Kidney (tissue), 14 donors: ENCODE data around the gene CD226. TPM values are rescaled to one million over a fixed set of nuclear protein-coding genes. Genes with fewer than 3 reads are reported as not detected.

Experiments used
- DNase-seq, 5 donors: peaks; one replicate each; pipeline ENCODE4 v3.0.0-alpha.2; 2013 to 2020
- FAIRE-seq: peaks from 2 replicates; lab custom pipeline; 2012; peaks lifted over from hg19 to GRCh38; lab: Jason Lieb, UNC
- H3K27ac ChIP-seq, 2 donors: one replicate each; pipeline ENCODE4 v1.7.0; 2013; ENCODE audit warnings: low read depth in 2 of 2, low read length in 2 of 2, inconsistent platforms in 1 of 2
- H3K27me3 ChIP-seq: one replicate; pipeline ENCODE4 v1.7.1; 2013; ENCODE audit warnings: low read length, inconsistent platforms; ENCODE audit not compliant: control insufficient read depth, insufficient read depth
- H3K36me3 ChIP-seq, 3 donors: one replicate each; pipeline versions ENCODE4 v1.7.0 to v1.7.1; 2013; ENCODE audit warnings: low read length in 3 of 3, control low read depth in 1 of 3, inconsistent platforms in 1 of 3; ENCODE audit not compliant: insufficient read depth in 3 of 3, control insufficient read depth in 2 of 3
- H3K4me1 ChIP-seq, 3 donors: one replicate each; pipeline versions ENCODE4 v1.7.0 to v1.7.1; 2013; ENCODE audit warnings: low read length in 3 of 3, inconsistent platforms in 1 of 3, low read depth in 1 of 3; ENCODE audit not compliant: control insufficient read depth in 2 of 3, insufficient read depth in 2 of 3
- H3K4me3 ChIP-seq, 3 donors: one replicate each; pipeline versions ENCODE4 v1.7.0 to v1.8.1; 2013; ENCODE audit warnings: low read length in 3 of 3, control low read depth in 1 of 3, inconsistent platforms in 1 of 3
- H3K9ac ChIP-seq, 3 donors: one replicate each; pipeline versions ENCODE4 v1.7.0 to v1.7.1; 2013; ENCODE audit warnings: low read length in 3 of 3, control low read depth in 1 of 3, inconsistent platforms in 1 of 3
- H3K9me3 ChIP-seq, 3 donors: one replicate each; pipeline versions ENCODE4 v1.7.0 to v1.7.1; 2013; ENCODE audit warnings: low read length in 3 of 3, control low read depth in 1 of 3, inconsistent platforms in 1 of 3; ENCODE audit not compliant: control insufficient read depth in 2 of 3, insufficient read depth in 1 of 3
- CTCF ChIP-seq: IDR thresholded peaks from 3 replicates; pipeline ENCODE4 v1.5.1; 2012; ENCODE audit warnings: mild to moderate bottlenecking, moderate library complexity, borderline replicate concordance; ENCODE audit not compliant: insufficient read depth; ENCODE audit errors: extremely low read depth
- intact Hi-C: fragments of 100-400 bp; cut with DNase I; formaldehyde crosslinking; loops from one replicate; pipeline ENCODE4 v1.11.1; 2022
- polyA plus RNA-seq: library from polyadenylated mRNA; stranded (reverse); fragments of 350-450 nt; fragmentation: Illumina TruSeq; extraction: RNeasy Lipid Tissue Mini Kit (QIAGEN cat#74804); gene quantifications from one replicate; pipeline ENCODE4 v1.2.3, GENCODE V29; 2014; ENCODE audit warnings: low read depth, low replicate concordance; ENCODE audit not compliant: insufficient read depth
- total RNA-seq: library from RNA; stranded (reverse); fragmentation: NEBNext Ultra II Directional; extraction: Animal tissue kit (Norgen Biotek cat#: 25700); gene quantifications from one replicate; pipeline ENCODE4 v1.2.1, GENCODE V29; 2021
- donor health status: control.
- donor health status: control.
- donor health status: control.
- donor health status: control.
- donor health status: control.
- donor health status: DM: yes; HTN: yes; CAD: no.
- donor health status: Normal renal cell carcinoma (clear cell type).

Gene CD226
- total and polyA plus RNA-seq, 2 donors from 2014 or later: 0.28 to 5.0 TPM

- H3K4me3 ChIP-seq: no peak overlapping the region
- no peak overlapping the region for H3K9ac ChIP-seq
- no peaks in the 10 kb centered on the region for H3K4me1 ChIP-seq
- no peaks in the 10 kb centered on the region for H3K36me3 ChIP-seq
- FAIRE-seq (no peak), DNase-seq (no peak)
- intact Hi-C loops: no loop called here
- TF ChIP-seq CTCF: no peak
- H3K27ac ChIP-seq: no peak overlapping the region
- H3K9me3 ChIP-seq: no peaks in the 10 kb centered on the region
- H3K27me3 ChIP-seq: no peaks in the 10 kb centered on the region
Measured at GRCh38 chr18:69897397-69898108, 50.1 kb downstream of the CD226 start.

GRCh38 chr18:69895066-69896047 lies 52.3 kb downstream of the CD226 start:
- H3K9ac ChIP-seq: no peak overlapping the region
- FAIRE-seq (no peak), DNase-seq (no peak)
- no peaks in the 10 kb centered on the region for H3K9me3 ChIP-seq
- no peak overlapping the region for H3K4me3 ChIP-seq
- intact Hi-C loops: no loop called here
- H3K36me3 ChIP-seq: no peaks in the 10 kb centered on the region
- H3K27me3 ChIP-seq: no peaks in the 10 kb centered on the region
- H3K27ac ChIP-seq: no peak overlapping the region
- TF ChIP-seq CTCF: no peak
- no peaks in the 10 kb centered on the region for H3K4me1 ChIP-seq

- Histone ChIP-seq H3K4me1 (no peaks in the 10 kb centered on the region), H3K4me3 (no peak overlapping the region), H3K36me3 (no peaks in the 10 kb centered on the region), H3K9ac (no peak overlapping the region), H3K9me3 (no peaks in the 10 kb centered on the region), H3K27me3 (no peaks in the 10 kb centered on the region), H3K27ac (no peak overlapping the region)
- intact Hi-C loops: no loop called here
- no peak for DNase-seq
- no peak for TF ChIP-seq CTCF
- no peak for FAIRE-seq
Measured at GRCh38 chr18:69894467-69894866, 53.2 kb downstream of the CD226 start.
